Ovary (tissue), 3 donors: ENCODE results near the gene CFAP61.

Experiments used
- CTCF ChIP-seq, 3 donors: fragments of 450-650 bp in 2 of 3; fragments of 200-600 bp in 1 of 3; IDR thresholded peaks; one replicate each; pipeline versions ENCODE4 v1.5.1 to v1.8.0; 2016 to 2022; ENCODE audit warnings: antibody characterized with exemption in 3 of 3, mild to moderate bottlenecking in 1 of 3
- EP300 ChIP-seq: sonication (generic); formaldehyde crosslinking; IDR thresholded peaks from one replicate; pipeline ENCODE4 v1.6.1; 2017; ENCODE audit warnings: antibody characterized with exemption
- POLR2A ChIP-seq: fragments of 450-650 bp; IDR thresholded peaks from one replicate; pipeline ENCODE4 v1.6.1; 2017; ENCODE audit warnings: antibody characterized with exemption, mild to moderate bottlenecking, moderate library complexity
- donor health status: DM: no; HTN: no; CAD: no.

DNA sequence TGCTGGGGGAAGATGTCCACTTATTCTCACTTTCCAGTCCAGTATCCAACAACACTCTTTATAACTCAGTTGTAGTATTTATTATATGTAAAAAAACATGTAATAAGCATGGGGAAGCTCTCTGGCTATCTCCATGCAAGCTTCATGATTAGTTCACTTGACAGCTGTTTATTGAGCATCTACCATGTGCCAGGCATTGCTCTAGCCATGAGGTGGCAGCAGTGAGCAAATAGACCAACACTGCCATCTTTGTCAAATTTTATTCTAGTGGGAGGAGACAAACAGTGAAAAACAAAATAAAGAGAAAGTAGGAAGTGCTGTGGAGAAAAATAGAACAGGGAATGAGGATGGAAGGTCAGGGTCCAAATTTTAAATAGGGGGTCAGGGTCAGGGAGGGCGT lies 131.8 kb downstream of the CFAP61 start:
- TF ChIP-seq CTCF (IDR thresholded peaks at IDR 0.05): no peak
- no peak for TF ChIP-seq POLR2A
- no peak for TF ChIP-seq EP300
